KOPT-K1 (cell line): ENCODE measurements around the gene TF.

Experiments used
- H3K27ac ChIP-seq: fragments of 200-600 bp; sonication (generic); 2 replicates; pipeline ENCODE4 v1.5.1; 2016; ENCODE audit warnings: antibody characterized with exemption, mild to moderate bottlenecking, low read depth, low read length; ENCODE audit not compliant: poor library complexity, severe bottlenecking
- H3K36me3 ChIP-seq: fragments of 200-600 bp; sonication (generic); 2 replicates; pipeline ENCODE4 v1.5.1; 2017; ENCODE audit warnings: antibody characterized with exemption, mild to moderate bottlenecking, low read length, moderate library complexity; ENCODE audit not compliant: insufficient read depth
- H3K9me3 ChIP-seq: fragments of 200-600 bp; sonication (generic); 2 replicates; pipeline ENCODE4 v1.5.1; 2017; ENCODE audit warnings: antibody characterized with exemption, low read length, mild to moderate bottlenecking; ENCODE audit not compliant: insufficient read depth, poor library complexity, severe bottlenecking

TF gene

GRCh38 chr3:133799794-133800585 is 53.8 kb downstream of the TF start:
- no peak overlapping the region for H3K27ac ChIP-seq
- H3K9me3 ChIP-seq: peaks cover 13% of the 10 kb centered on the region
- H3K36me3 ChIP-seq: no peaks in the 10 kb centered on the region

- Histone ChIP-seq H3K36me3 (peaks cover 14% of the 10 kb centered on the region), H3K27ac (no peak overlapping the region), H3K9me3 (no peaks in the 10 kb centered on the region)
Measured at GRCh38 chr3:133803469-133803868, 57.3 kb downstream of the TF start.

GRCh38 chr3:133804896-133805295 is 58.7 kb downstream of the TF start:
- Histone ChIP-seq H3K9me3 (no peaks in the 10 kb centered on the region), H3K36me3 (peaks cover 27% of the 10 kb centered on the region), H3K27ac (no peak overlapping the region)

DNA sequence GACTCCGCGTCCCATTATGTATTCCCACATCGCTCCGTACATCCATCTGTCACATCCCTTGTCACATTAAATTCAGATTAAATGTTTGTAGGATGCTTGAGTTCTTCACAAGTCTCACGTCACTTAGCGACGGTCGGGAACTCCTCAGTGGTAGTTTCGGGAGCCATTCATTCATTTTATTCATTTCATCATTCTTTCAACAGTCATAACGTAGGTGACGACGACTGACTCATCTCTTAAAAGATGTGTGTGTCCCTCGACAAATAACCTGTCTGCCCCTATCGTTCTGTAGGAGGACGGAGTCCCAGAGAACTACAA is 59.1 kb downstream of the TF start:
- Histone ChIP-seq H3K9me3 (no peaks in the 10 kb centered on the region), H3K27ac (no peak overlapping the region), H3K36me3 (peaks cover 31% of the 10 kb centered on the region)

DNA sequence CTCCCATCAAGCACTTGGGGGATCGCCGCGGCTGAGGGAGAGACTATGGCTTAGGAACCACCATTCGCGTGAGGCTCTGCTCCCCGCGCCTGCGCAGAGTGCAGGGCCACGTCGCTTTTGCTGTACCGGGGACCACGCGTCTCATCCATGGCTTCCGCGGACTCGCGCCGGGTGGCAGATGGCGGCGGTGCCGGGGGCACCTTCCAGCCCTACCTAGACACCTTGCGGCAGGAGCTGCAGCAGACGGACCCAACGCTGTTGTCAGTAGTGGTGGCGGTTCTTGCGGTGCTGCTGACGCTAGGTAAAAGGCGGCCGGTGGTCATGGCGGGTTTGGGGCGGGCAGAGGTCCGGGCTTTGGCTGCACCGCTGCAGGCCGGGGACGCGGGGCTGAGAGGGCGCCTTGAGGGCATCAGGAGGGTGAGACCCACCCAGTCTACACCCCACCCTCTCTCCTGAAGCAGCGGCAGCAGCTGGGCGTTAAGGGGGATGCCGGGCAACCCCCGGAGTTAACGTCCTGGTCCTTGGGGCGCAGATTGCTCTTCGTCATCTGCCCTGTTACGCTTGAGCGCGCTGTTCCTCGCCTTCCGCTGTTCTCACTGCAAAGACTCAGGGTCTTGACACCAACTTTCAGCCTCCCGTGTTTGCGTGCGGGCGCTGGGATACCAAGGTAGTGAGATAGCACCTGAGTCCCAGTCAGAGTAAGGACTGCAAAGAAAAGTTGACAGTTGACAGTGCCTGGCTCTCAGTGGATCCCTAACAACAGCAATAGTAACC is 59.7 kb downstream of the TF start, which contains the start of gene SRPRB:
TSS of gene SRPRB (plus strand) at position 114 of the 774 bp plus-strand sequence. CDS start at position 148, 34 bp downstream.
- Histone ChIP-seq H3K9me3 (no peaks in the 10 kb centered on the region), H3K36me3 (peaks cover 37% of the 10 kb centered on the region), H3K27ac (peak within 1 kb of the TSS; percentile 61)

DNA sequence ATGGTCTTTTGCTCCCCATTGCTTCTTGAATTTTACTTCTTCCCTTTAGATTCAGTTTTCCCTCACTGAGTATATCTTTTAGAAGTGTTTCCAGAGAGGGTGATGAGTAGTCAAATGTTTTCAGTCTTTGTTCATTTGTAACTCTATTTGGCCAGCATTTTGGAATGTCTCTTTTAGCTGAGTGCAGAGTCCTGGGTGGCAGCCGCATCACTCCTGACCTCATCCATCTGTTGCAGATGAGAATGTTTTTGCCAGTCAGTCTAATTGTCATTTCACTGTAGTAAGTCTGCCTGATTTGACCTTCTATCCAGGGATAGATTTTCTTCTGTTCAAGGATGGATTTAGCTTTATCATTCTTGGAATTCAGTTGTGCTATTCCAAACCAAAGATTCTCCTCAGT is 66.7 kb downstream of the TF start:
- Histone ChIP-seq H3K36me3 (peaks cover 98% of the 10 kb centered on the region), H3K27ac (no peak overlapping the region), H3K9me3 (no peaks in the 10 kb centered on the region)

DNA sequence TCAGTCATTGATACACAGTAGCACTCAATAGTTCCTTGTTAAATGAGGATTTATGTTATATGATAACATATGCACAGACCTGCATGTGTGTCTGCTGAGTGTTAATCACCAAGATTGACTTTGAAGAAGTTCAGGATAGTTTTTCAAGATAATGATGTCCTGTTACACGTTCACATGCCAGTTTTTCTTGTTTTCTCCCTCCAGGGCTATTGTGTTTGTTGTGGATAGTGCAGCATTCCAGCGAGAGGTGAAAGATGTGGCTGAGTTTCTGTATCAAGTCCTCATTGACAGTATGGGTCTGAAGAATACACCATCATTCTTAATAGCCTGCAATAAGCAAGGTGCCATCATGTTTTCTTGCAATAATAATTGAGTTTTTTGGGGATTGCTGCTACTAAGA is 69.2 kb downstream of the TF start:
- H3K27ac ChIP-seq: no peak overlapping the region
- H3K9me3 ChIP-seq: no peaks in the 10 kb centered on the region
- H3K36me3 ChIP-seq: peaks cover 100% of the 10 kb centered on the region

DNA sequence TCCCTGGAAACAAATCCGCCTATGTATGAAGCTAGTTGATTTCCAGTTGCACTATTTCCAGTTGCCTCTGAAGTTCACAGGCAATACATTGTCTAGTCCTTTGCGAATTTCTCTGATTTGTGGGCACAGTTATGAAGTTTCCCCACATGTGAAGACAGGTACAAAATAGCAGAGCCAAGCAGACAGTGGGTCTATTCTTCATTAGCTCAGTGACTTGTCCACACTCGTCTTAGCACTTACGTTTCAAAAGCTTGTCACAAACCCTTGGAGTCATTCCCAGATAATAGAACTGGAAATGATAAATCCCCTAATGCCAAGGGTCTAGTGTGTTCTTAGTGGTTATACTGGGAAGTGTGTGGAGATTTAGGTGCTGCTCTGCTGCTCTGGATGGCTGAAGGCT is 73.9 kb downstream of the TF start:
- Histone ChIP-seq H3K9me3 (no peaks in the 10 kb centered on the region), H3K27ac (no peak overlapping the region), H3K36me3 (peaks cover 99% of the 10 kb centered on the region)

DNA sequence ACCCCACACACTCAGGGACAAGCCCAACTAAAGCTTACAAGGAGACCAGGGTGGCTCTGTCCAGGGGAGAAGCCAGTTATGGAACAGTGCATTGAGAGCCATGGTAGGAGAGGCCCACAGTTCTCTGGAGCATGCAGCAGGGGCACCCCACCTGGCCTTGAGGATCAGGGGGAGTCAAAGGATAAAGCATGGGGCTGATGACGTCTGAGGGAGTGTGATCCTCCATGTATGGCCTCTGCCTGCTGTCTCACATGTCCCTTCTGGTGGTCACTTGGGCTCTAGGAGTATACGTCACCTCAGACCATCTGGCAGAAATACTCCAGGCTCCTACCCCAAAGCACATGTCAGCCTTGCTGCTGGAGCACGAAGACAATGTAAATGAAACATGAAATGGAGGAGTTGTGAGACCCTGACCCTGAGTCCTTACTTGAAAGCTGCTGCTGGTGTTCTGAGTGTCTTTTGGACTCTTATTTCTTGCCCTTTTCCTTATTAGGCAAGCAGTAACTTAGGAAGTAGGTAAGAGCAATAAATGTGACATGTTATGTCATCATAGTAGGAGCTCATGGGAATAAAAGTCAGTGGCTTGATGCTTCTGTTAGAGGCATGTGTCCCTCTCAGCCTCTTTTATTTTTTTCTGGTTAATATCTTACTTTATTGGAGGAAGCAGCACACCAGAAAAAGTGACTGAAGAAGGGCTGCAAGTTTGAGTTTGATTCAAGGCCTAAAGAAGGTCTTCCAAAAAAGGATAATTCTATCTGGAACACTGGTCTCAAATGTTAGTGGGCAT is 74.9 kb downstream of the TF start:
- peaks cover 95% of the 10 kb centered on the region for H3K36me3 ChIP-seq
- no peaks in the 10 kb centered on the region for H3K9me3 ChIP-seq
- no peak overlapping the region for H3K27ac ChIP-seq

- peaks cover 86% of the 10 kb centered on the region for H3K36me3 ChIP-seq
- H3K9me3 ChIP-seq: no peaks in the 10 kb centered on the region
- no peak overlapping the region for H3K27ac ChIP-seq
Measured at GRCh38 chr3:133821767-133822638, 75.8 kb downstream of the TF start.

- Histone ChIP-seq H3K27ac (no peak overlapping the region), H3K36me3 (peaks cover 56% of the 10 kb centered on the region), H3K9me3 (no peaks in the 10 kb centered on the region)
Measured at GRCh38 chr3:133824961-133825485, 78.8 kb downstream of the TF start.

DNA sequence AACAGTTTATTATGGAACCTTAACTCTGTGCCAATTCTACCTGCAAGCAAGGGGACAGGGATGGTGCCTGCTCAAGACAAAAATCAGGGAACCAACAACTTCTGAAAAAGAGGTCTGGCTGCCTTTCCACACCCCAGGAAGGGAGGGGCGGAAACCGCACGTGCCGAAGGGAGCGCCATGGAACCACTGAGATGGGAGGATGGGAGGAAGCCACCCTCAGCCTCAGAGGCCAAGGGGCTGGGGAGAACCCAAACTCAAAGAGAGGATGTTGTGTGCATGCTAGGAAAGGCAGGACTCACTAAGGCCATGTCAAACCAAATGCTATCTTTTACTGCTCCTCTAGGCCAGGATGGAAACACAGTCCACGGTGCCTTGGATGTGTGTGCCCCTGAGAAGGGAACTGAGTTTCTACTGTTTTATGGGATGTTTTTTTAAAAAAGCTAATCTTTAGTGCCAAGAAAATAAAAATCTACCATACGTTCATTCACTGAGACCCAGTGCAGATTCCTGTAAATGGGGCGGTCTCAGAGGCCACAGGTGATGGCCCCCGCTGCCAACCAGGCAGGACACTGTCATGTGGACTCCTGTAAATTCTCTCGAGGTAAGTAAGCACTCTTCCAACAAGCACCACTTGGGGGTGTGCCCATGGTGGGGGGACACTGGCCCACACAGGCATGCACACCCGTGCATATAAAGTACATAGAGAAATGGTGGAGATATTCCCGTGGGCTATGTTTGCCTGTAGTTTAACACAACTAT is 80.0 kb downstream of the TF start:
- no peaks in the 10 kb centered on the region for H3K9me3 ChIP-seq
- H3K36me3 ChIP-seq: peaks cover 45% of the 10 kb centered on the region
- H3K27ac ChIP-seq: no peak overlapping the region

- Histone ChIP-seq H3K27ac (no peak overlapping the region), H3K9me3 (no peaks in the 10 kb centered on the region), H3K36me3 (peaks cover 35% of the 10 kb centered on the region)
Measured at GRCh38 chr3:133827136-133827535, 80.9 kb downstream of the TF start.

- Histone ChIP-seq H3K9me3 (no peaks in the 10 kb centered on the region), H3K27ac (no peak overlapping the region), H3K36me3 (peaks cover 29% of the 10 kb centered on the region)
Measured at GRCh38 chr3:133827684-133828083, 81.5 kb downstream of the TF start.
